ENCODE data around the gene TTLL10. TPM values are rescaled to one million over a fixed set of nuclear protein-coding genes. Genes with fewer than 3 reads are reported as not detected.

TTLL10 gene
- total and polyA plus RNA-seq, 2 experiments from 2014 or later, result 0.45 TPM; not detected in 1

DNA sequence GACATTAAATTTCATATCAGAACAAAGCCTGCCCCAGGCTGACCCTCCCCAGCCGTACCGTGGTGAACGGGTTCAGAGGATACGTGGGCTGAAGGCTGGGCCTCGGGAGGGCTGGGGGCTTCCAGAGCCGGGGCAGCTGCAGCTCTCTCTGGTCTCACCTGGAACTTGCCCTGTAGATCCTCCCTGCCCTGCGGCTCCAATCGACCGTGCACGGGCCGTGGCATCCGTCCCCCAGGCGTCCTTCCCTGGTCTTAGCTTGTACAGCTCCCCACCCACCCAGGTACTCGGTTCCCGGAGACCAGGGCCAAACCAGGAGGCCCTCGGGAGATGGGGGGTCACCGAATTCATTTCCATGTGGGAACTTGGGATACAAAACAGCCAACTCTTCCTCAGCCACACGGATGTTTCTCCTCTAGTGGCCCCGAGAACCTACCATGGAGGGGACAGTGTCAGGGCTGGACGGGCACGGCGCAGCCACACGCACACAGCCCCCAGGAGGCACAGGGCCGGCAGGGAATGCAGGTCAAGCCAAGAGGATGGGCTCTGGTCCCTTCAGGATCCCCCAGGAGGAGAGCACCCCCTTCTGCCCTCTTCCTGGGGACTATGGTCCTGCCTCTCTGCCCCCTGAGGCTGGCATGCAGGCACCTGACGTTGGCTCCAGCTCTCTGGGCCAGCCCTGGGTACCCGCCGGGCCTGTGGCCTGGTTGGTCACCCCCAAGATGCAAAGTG, 61.5 kb downstream of the TTLL10 start:
- H3F3A ChIP-seq (replicated peaks; ENCODE audit: low read depth), result peaks cover 10% of the 10 kb centered on the region; the same call in 1 of the 2 replicates
- no peak for ATAC-seq
- no peak overlapping the region for H2AFZ ChIP-seq
- H3K4me1 ChIP-seq (ENCODE audit: insufficient read depth), result peaks cover 6% of the 10 kb centered on the region
- peaks cover 18% of the 10 kb centered on the region for H3K4me1 Mint-ChIP-seq
- no peaks in the 10 kb centered on the region for H3K36me3 ChIP-seq (ENCODE audit: insufficient read depth)
- H3K27me3 ChIP-seq (ENCODE audit: insufficient read depth), result no peaks in the 10 kb centered on the region
- peaks cover 10% of the 10 kb centered on the region for H3K9me3 Mint-ChIP-seq
- peaks cover 12% of the 10 kb centered on the region for H3K27me3 Mint-ChIP-seq (ENCODE audit: insufficient read depth, low read depth, poor library complexity)
- H3K79me2 ChIP-seq (replicated peaks; ENCODE audit: insufficient read depth), result peaks cover 20% of the 10 kb centered on the region
- no peak overlapping the region for H3K4me2 ChIP-seq
- no peak overlapping the region for H3K4me3 Mint-ChIP-seq
- no peak overlapping the region for H3K27ac ChIP-seq (ENCODE audit: low read depth)
- TF ChIP-seq ZNF331 (CRISPR knock-in tag; IDR thresholded peaks at IDR 0.05; ENCODE audit: low read depth) (no peak), EZH2 (IDR thresholded peaks at IDR 0.05; ENCODE audit: low read depth, unreplicated experiment) (no peak), STAT1 (IDR thresholded peaks at IDR 0.05; ENCODE audit: unreplicated experiment) (no peak), POLR2AphosphoS5 (IDR thresholded peaks at IDR 0.05; ENCODE audit: low read depth) (no peak), ZNF114 (CRISPR knock-in tag; IDR thresholded peaks at IDR 0.05) (no peak), NANOG (IDR thresholded peaks at IDR 0.05; ENCODE audit: borderline replicate concordance) (no peak), EZH2phosphoT487 (IDR thresholded peaks at IDR 0.05; ENCODE audit: unreplicated experiment) (no peak), CREB1 (CRISPR knock-in tag; IDR thresholded peaks at IDR 0.05; ENCODE audit: low read depth) (no peak), JUNB (IDR thresholded peaks at IDR 0.05; ENCODE audit: unreplicated experiment) (no peak)
- TF ChIP-seq, protein P1, sequence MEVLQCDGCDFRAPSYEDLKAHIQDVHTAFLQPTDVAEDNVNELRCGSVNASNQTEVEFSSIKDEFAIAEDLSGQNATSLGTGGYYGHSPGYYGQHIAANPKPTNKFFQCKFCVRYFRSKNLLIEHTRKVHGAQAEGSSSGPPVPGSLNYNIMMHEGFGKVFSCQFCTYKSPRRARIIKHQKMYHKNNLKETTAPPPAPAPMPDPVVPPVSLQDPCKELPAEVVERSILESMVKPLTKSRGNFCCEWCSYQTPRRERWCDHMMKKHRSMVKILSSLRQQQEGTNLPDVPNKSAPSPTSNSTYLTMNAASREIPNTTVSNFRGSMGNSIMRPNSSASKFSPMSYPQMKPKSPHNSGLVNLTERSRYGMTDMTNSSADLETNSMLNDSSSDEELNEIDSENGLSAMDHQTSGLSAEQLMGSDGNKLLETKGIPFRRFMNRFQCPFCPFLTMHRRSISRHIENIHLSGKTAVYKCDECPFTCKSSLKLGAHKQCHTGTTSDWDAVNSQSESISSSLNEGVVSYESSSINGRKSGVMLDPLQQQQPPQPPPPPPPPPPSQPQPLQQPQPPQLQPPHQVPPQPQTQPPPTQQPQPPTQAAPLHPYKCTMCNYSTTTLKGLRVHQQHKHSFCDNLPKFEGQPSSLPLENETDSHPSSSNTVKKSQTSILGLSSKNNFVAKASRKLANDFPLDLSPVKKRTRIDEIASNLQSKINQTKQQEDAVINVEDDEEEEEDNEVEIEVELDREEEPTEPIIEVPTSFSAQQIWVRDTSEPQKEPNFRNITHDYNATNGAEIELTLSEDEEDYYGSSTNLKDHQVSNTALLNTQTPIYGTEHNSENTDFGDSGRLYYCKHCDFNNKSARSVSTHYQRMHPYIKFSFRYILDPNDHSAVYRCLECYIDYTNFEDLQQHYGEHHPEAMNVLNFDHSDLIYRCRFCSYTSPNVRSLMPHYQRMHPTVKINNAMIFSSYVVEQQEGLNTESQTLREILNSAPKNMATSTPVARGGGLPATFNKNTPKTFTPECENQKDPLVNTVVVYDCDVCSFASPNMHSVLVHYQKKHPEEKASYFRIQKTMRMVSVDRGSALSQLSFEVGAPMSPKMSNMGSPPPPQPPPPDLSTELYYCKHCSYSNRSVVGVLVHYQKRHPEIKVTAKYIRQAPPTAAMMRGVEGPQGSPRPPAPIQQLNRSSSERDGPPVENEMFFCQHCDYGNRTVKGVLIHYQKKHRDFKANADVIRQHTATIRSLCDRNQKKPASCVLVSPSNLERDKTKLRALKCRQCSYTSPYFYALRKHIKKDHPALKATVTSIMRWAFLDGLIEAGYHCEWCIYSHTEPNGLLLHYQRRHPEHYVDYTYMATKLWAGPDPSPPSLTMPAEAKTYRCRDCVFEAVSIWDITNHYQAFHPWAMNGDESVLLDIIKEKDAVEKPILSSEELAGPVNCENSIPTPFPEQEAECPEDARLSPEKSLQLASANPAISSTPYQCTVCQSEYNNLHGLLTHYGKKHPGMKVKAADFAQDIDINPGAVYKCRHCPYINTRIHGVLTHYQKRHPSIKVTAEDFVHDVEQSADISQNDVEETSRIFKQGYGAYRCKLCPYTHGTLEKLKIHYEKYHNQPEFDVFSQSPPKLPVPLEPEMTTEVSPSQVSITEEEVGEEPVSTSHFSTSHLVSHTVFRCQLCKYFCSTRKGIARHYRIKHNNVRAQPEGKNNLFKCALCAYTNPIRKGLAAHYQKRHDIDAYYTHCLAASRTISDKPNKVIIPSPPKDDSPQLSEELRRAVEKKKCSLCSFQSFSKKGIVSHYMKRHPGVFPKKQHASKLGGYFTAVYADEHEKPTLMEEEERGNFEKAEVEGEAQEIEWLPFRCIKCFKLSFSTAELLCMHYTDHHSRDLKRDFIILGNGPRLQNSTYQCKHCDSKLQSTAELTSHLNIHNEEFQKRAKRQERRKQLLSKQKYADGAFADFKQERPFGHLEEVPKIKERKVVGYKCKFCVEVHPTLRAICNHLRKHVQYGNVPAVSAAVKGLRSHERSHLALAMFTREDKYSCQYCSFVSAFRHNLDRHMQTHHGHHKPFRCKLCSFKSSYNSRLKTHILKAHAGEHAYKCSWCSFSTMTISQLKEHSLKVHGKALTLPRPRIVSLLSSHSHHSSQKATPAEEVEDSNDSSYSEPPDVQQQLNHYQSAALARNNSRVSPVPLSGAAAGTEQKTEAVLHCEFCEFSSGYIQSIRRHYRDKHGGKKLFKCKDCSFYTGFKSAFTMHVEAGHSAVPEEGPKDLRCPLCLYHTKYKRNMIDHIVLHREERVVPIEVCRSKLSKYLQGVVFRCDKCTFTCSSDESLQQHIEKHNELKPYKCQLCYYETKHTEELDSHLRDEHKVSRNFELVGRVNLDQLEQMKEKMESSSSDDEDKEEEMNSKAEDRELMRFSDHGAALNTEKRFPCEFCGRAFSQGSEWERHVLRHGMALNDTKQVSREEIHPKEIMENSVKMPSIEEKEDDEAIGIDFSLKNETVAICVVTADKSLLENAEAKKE (CRISPR knock-in tag; IDR thresholded peaks at IDR 0.05), result no peak
- TF ChIP-seq, protein P2, sequence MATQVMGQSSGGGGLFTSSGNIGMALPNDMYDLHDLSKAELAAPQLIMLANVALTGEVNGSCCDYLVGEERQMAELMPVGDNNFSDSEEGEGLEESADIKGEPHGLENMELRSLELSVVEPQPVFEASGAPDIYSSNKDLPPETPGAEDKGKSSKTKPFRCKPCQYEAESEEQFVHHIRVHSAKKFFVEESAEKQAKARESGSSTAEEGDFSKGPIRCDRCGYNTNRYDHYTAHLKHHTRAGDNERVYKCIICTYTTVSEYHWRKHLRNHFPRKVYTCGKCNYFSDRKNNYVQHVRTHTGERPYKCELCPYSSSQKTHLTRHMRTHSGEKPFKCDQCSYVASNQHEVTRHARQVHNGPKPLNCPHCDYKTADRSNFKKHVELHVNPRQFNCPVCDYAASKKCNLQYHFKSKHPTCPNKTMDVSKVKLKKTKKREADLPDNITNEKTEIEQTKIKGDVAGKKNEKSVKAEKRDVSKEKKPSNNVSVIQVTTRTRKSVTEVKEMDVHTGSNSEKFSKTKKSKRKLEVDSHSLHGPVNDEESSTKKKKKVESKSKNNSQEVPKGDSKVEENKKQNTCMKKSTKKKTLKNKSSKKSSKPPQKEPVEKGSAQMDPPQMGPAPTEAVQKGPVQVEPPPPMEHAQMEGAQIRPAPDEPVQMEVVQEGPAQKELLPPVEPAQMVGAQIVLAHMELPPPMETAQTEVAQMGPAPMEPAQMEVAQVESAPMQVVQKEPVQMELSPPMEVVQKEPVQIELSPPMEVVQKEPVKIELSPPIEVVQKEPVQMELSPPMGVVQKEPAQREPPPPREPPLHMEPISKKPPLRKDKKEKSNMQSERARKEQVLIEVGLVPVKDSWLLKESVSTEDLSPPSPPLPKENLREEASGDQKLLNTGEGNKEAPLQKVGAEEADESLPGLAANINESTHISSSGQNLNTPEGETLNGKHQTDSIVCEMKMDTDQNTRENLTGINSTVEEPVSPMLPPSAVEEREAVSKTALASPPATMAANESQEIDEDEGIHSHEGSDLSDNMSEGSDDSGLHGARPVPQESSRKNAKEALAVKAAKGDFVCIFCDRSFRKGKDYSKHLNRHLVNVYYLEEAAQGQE (IDR thresholded peaks at IDR 0.05; ENCODE audit: unreplicated experiment), result no peak
- TF ChIP-seq, protein P3, sequence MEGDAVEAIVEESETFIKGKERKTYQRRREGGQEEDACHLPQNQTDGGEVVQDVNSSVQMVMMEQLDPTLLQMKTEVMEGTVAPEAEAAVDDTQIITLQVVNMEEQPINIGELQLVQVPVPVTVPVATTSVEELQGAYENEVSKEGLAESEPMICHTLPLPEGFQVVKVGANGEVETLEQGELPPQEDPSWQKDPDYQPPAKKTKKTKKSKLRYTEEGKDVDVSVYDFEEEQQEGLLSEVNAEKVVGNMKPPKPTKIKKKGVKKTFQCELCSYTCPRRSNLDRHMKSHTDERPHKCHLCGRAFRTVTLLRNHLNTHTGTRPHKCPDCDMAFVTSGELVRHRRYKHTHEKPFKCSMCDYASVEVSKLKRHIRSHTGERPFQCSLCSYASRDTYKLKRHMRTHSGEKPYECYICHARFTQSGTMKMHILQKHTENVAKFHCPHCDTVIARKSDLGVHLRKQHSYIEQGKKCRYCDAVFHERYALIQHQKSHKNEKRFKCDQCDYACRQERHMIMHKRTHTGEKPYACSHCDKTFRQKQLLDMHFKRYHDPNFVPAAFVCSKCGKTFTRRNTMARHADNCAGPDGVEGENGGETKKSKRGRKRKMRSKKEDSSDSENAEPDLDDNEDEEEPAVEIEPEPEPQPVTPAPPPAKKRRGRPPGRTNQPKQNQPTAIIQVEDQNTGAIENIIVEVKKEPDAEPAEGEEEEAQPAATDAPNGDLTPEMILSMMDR (conservative IDR thresholded peaks at IDR 0.05; ENCODE audit: low read depth in 2 of 2), result no peak
- TF ChIP-seq, protein P4, sequence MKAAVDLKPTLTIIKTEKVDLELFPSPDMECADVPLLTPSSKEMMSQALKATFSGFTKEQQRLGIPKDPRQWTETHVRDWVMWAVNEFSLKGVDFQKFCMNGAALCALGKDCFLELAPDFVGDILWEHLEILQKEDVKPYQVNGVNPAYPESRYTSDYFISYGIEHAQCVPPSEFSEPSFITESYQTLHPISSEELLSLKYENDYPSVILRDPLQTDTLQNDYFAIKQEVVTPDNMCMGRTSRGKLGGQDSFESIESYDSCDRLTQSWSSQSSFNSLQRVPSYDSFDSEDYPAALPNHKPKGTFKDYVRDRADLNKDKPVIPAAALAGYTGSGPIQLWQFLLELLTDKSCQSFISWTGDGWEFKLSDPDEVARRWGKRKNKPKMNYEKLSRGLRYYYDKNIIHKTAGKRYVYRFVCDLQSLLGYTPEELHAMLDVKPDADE (IDR thresholded peaks at IDR 0.05), result no peak
- H3K27ac Mint-ChIP-seq, result no peak overlapping the region
- no peaks in the 10 kb centered on the region for H3K9me2 ChIP-seq (ENCODE audit: insufficient read depth)
- peaks cover 15% of the 10 kb centered on the region for H3K36me3 Mint-ChIP-seq (ENCODE audit: low read depth)
- peaks cover 8% of the 10 kb centered on the region for H4K20me1 ChIP-seq (replicated peaks; ENCODE audit: insufficient read depth)
- no peak for DNase-seq (ENCODE audit: low spot score)
- no peak overlapping the region for H3K4me3 ChIP-seq

Data from GM23338 (cell line).